GM19025 (cell line): ENCODE measurements around the gene CHI3L1.

Experiments
- ATAC-seq: cut with Tn5 transposase; IDR thresholded peaks from one replicate; pipeline ENCODE4 v1.9.1; 2021; ENCODE audit warnings: mild to moderate bottlenecking, low read depth, moderate library complexity; ENCODE audit not compliant: unreplicated experiment

Gene CHI3L1

GRCh38 chr1:203182387-203182953, 4.0 kb downstream of the CHI3L1 start:
- no peak for ATAC-seq

- ATAC-seq, result no peak
These were observed 4.7 kb downstream of the CHI3L1 start for GRCh38 chr1:203181586-203182386.

- ATAC-seq, result no peak
These were observed 5.7 kb downstream of the CHI3L1 start for GRCh38 chr1:203180611-203181330.

- no peak for ATAC-seq
These were observed 6.9 kb downstream of the CHI3L1 start for GRCh38 chr1:203179667-203180005.

- no peak for ATAC-seq
These were observed 7.5 kb downstream of the CHI3L1 start for GRCh38 chr1:203178821-203179666.

- no peak for ATAC-seq
These were observed 8.4 kb downstream of the CHI3L1 start for GRCh38 chr1:203178083-203178482.

GRCh38 chr1:203177470-203178039, 8.9 kb downstream of the CHI3L1 start:
- ATAC-seq, result no peak

GRCh38 chr1:203177036-203177405, 9.5 kb downstream of the CHI3L1 start:
- no peak for ATAC-seq

GRCh38 chr1:203176273-203177035, 10.1 kb downstream of the CHI3L1 start:
- ATAC-seq, result no peak

GRCh38 chr1:203175827-203176241, 10.7 kb downstream of the CHI3L1 start:
- ATAC-seq, result no peak

GRCh38 chr1:203175237-203175826, 11.2 kb downstream of the CHI3L1 start, which contains the start of gene MYBPH:
Gene MYBPH, minus strand, starts transcription at chr1:203175826. Its CDS starts 71 bp downstream, at chr1:203175755.
- no peak for ATAC-seq

GRCh38 chr1:203174324-203174985, 12.0 kb downstream of the CHI3L1 start:
- ATAC-seq, result no peak

GRCh38 chr1:203173566-203173965, 12.9 kb downstream of the CHI3L1 start:
- ATAC-seq, result peak; percentile 93

- ATAC-seq, result no peak
These were observed 13.4 kb downstream of the CHI3L1 start for GRCh38 chr1:203173011-203173555.

- ATAC-seq, result no peak
These were observed 14.1 kb downstream of the CHI3L1 start for GRCh38 chr1:203172184-203173010.

- no peak for ATAC-seq
These were observed 14.9 kb downstream of the CHI3L1 start for GRCh38 chr1:203171341-203172183.
